WTC11 (cell line): ENCODE measurements around the gene DYSF.

Source experiments
- IRF1 ChIP-seq: sonication (generic); formaldehyde crosslinking; IDR thresholded peaks from 2 replicates; pipeline ENCODE4 v1.8.0; 2023; ENCODE audit warnings: missing genetic modification reagents
- RORB ChIP-seq: fragments of 250-450 bp; sonication (Bioruptor Pico); IDR thresholded peaks from 2 replicates; pipeline ENCODE4 v1.9.0; 2021; ENCODE audit warnings: mild to moderate bottlenecking
- USF2 ChIP-seq: sonication (generic); formaldehyde crosslinking; IDR thresholded peaks from 2 replicates; pipeline ENCODE4 v1.8.1; 2023; ENCODE audit warnings: mild to moderate bottlenecking, missing genetic modification reagents, moderate library complexity
- ZNF425 ChIP-seq: fragments of 250-450 bp; sonication (Bioruptor Pico); conservative IDR thresholded peaks from 2 replicates; pipeline ENCODE4 v1.9.0; 2021; ENCODE audit warnings: mild to moderate bottlenecking
- TF ChIP-seq, protein P1 (sequence below): fragments of 200-600 bp; IDR thresholded peaks from 2 replicates; pipeline ENCODE4 v1.8.0; 2022; ENCODE audit warnings: antibody characterized with exemption
- TF ChIP-seq, protein P2 (sequence below): sonication (generic); formaldehyde crosslinking; IDR thresholded peaks from 2 replicates; pipeline ENCODE4 v1.8.0; 2023; ENCODE audit warnings: missing genetic modification reagents, mild to moderate bottlenecking, borderline replicate concordance

- no peak for TF ChIP-seq USF2 (CRISPR knock-in tag)
- TF ChIP-seq, protein P1, sequence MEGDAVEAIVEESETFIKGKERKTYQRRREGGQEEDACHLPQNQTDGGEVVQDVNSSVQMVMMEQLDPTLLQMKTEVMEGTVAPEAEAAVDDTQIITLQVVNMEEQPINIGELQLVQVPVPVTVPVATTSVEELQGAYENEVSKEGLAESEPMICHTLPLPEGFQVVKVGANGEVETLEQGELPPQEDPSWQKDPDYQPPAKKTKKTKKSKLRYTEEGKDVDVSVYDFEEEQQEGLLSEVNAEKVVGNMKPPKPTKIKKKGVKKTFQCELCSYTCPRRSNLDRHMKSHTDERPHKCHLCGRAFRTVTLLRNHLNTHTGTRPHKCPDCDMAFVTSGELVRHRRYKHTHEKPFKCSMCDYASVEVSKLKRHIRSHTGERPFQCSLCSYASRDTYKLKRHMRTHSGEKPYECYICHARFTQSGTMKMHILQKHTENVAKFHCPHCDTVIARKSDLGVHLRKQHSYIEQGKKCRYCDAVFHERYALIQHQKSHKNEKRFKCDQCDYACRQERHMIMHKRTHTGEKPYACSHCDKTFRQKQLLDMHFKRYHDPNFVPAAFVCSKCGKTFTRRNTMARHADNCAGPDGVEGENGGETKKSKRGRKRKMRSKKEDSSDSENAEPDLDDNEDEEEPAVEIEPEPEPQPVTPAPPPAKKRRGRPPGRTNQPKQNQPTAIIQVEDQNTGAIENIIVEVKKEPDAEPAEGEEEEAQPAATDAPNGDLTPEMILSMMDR = no peak
- no peak for TF ChIP-seq ZNF425 (CRISPR knock-in tag)
- TF ChIP-seq RORB (CRISPR knock-in tag) = no peak
- TF ChIP-seq, protein P2, sequence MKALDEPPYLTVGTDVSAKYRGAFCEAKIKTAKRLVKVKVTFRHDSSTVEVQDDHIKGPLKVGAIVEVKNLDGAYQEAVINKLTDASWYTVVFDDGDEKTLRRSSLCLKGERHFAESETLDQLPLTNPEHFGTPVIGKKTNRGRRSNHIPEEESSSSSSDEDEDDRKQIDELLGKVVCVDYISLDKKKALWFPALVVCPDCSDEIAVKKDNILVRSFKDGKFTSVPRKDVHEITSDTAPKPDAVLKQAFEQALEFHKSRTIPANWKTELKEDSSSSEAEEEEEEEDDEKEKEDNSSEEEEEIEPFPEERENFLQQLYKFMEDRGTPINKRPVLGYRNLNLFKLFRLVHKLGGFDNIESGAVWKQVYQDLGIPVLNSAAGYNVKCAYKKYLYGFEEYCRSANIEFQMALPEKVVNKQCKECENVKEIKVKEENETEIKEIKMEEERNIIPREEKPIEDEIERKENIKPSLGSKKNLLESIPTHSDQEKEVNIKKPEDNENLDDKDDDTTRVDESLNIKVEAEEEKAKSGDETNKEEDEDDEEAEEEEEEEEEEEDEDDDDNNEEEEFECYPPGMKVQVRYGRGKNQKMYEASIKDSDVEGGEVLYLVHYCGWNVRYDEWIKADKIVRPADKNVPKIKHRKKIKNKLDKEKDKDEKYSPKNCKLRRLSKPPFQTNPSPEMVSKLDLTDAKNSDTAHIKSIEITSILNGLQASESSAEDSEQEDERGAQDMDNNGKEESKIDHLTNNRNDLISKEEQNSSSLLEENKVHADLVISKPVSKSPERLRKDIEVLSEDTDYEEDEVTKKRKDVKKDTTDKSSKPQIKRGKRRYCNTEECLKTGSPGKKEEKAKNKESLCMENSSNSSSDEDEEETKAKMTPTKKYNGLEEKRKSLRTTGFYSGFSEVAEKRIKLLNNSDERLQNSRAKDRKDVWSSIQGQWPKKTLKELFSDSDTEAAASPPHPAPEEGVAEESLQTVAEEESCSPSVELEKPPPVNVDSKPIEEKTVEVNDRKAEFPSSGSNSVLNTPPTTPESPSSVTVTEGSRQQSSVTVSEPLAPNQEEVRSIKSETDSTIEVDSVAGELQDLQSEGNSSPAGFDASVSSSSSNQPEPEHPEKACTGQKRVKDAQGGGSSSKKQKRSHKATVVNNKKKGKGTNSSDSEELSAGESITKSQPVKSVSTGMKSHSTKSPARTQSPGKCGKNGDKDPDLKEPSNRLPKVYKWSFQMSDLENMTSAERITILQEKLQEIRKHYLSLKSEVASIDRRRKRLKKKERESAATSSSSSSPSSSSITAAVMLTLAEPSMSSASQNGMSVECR = no peak
- TF ChIP-seq IRF1 (CRISPR knock-in tag) = no peak
These were observed 225.5 kb downstream of the DYSF start for GRCh38 chr2:71678874-71679273.
